Fibroblast of skin of left biceps (primary cell): ENCODE data around the gene PLEKHG3.

Experiments used
- DNase-seq, 2 experiments: peaks; one replicate each; pipeline ENCODE4 v3.0.0-alpha.2; 2013; ENCODE audit warnings: low read depth in 2 of 2

The PLEKHG3 gene

DNA sequence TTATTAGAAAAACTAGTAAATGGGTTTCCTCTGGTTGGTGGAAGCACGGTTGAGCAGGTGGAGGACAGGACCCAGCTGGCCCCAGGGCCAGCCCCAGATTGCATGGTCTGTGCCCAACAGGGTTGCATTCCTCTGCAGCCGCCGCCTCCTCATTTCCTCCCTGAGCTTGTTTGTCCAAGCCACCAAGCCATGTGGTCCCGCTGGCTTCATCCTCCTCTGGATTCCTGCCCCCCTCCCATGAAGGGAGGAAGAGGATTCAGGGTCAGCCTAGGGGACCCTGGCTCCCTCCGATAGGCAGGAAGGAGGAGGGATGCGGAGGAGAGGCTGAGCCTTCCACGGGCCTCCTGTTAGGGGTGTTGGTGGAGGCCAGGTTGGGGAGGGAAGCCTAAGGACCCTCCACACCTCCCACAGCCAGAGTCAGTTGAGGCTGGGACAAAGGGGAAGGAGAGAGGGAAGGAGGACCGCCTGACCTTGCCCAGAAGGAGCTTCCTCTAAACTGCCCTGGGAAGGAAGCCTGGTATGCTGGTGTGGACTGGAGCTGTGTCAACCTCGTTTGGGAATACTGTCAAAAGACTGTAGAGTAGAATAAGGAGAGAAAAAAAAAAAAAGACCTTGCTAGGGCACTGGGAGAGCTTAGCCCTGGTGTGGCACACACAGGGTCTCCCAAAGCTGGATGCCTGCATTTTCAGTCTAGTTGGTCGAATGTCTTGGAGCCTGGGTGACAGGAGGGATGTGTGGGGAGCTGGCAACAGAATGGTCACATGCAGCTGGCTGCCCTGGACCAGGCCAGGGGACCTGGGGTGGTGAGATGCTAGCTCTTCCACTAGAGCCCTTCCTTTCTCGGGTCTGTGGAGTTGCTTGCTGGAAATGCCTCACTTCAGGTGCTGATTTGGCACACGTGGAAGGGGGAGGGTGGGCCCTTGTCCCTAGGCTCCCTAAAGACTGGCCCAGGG, 42.4 kb downstream of the PLEKHG3 start:
- DNase-seq, result no peak

GRCh38 chr14:64747327-64747726, 43.1 kb downstream of the PLEKHG3 start:
- no peak for DNase-seq

GRCh38 chr14:64748521-64748920, 44.3 kb downstream of the PLEKHG3 start:
- DNase-seq, result no peak

DNA sequence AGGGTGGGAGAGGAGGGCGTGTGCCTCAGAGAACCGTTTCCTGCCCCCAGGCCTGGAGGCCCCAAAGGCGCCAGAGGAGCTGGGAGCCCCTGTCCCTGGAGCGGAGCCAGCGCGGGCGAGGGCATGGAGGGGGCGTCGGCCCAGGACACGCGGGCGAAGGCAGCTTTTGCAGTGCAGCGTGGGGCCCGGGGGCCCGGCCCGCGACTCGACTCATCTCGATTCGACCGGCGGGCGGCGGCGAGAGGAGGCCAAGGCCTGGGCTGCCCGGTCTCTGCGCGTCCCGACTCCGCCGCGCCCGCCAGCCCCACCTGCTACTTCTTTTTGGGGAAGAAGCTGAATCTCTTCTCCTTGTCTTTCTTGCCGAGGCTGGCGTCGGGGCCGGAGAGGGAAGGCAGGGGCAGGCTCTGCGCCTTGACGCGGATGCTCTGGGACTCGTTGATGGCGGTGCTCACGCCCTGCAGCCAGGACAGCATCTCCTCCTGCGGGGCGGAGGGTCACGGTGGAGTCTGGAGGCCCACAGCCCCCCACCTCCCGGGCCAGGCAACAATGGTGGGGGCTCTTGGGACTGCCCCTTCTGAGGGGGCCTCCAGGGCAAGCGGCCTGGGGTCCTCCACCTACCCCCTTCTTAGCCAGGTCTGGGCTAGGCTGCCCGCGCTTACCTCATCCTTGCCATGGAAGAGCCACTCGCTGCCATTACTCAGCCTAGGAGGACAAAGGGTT, 44.9 kb downstream of the PLEKHG3 start:
- no peak for DNase-seq

DNA sequence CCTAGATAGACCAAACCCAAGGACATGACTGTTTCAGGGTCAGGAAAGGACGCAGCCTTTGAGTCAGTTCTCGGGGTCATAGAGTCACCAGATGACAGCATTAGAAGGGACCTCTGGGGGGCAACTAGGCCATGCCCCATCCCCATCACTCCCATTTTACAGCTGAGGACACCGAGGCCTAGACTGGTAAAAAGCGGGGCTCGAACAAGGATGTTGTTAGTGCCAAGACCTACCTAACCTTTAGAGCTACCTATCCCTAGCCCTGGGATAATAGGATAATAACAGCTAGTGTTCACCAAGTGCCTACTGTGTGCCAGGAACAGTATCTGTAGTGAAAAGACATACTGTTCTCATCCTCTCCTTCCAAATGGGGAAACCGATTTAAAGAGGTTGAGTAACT, 48.7 kb downstream of the PLEKHG3 start:
- DNase-seq, result no peak

GRCh38 chr14:64753374-64753773, 49.1 kb downstream of the PLEKHG3 start:
- no peak for DNase-seq

GRCh38 chr14:64753999-64754398, 49.8 kb downstream of the PLEKHG3 start:
- DNase-seq, result no peak

GRCh38 chr14:64754685-64755084, 50.5 kb downstream of the PLEKHG3 start:
- DNase-seq, result no peak

- DNase-seq, result no peak
These were observed 51.6 kb downstream of the PLEKHG3 start for GRCh38 chr14:64755781-64756221.

- no peak for DNase-seq
These were observed 52.5 kb downstream of the PLEKHG3 start for GRCh38 chr14:64756712-64757111.

DNA sequence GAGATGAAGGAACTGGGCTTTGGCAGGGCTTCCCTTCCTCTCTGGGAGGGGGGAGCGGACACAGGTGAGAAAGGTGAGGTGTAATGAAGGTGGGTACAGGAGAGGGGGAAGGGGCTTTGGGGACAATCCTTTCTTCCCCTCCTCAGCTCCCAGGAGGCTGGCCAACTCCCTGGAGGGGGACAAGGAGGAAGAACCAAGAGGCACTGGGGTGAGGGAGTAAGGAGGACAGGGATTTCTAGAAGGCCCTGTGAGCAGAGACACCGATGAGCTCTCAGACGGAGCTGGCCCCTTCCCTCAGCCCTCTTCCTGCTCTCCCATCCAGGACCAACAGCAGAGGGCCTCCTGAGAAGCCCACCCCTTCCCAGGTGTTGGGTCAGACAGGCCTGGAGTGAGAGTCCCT, 53.4 kb downstream of the PLEKHG3 start:
- DNase-seq, result no peak

- DNase-seq, result no peak
These were observed 53.8 kb downstream of the PLEKHG3 start for GRCh38 chr14:64758025-64758521.

DNA sequence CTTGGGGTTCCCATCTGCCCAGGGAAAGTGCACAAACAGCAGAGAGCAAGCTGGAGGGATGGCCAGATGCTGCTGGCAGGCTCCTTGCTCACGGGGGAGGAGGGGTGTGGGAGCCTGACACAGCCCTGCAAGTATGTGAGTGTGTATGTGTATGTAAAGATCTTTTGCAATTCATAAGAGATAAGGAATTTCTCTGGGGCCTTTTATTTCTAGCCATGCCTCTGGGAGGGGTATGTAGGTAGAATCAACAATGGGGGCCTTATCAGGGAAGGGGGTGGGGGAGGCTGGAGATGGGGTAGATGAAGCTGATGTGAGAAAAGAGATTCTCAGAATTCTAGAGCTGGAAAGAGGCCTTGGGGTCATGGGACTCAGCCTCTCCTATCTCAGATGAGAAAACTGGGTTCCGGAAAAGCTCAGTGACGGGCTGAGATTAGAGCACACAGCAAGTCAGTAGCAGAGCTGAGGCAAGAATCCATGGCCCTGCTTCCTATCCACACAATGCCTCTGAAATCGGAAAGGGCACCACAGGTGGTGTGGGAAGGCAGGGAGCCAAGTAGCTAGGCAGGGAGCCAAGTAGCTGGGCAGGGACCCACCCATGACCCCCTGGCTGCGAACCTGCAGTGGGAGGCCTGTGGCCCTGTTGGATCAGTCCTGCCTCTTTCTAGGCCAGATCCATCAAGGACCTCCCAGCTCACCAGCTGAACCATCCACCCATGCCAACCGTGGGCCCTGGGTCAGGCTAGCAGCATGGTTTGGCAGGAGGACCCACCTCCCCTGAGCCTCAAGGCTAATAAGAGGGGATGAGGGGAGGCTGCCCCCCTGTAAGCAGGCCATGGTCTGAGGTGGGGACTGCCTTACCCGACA, 54.7 kb downstream of the PLEKHG3 start:
- peak; percentile 80 to 81 for DNase-seq

- no peak for DNase-seq
These were observed 55.3 kb downstream of the PLEKHG3 start for GRCh38 chr14:64759555-64759938.

DNA sequence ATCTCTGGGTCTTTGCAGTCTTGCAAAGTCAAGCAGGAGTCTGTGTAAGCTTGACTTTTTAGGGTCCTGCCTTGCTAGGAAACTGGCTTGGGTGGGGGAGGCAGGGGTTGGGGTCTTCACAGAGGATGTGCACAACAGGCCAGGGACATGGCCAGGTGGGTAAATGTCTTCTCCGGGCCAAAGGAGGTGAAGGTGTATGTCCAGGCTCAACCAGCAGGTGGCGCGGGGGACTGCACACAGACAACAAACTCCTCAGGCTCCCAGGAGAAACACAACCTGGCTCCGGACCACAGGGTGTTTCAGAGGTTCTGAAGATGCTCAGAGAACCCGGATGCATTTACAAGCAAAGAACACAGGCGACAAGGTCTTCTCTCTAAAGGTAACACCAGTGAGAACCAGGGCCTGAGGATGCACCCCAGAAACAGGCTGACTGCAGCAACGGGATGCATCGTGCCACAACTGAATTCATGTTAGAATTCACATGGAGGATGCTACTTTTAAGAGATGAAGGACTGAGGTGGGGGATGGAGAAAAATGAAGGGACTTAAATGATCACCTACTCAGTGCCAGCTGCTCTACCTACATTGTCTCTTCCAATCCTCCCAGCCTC, 56.0 kb downstream of the PLEKHG3 start:
- DNase-seq, result no peak

DNA sequence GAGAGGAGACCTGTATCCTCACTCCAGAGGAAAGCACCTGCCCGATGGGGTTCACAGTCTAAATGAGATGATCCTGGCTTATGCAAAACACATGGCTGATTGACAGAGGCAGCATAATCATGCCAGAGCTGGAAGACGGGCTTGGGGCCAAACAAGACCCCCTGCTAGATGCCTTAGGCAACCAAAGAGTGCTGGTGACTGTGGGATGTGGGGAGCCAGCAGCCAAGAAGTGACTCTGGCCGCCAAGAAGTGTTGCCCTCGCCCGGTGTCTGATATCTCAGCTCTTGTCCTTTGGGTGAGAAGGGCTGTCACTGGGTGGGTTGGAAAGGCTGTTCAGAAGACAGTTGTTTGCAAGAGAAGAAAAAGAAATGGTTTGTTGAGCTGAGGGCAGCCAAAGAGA, 56.7 kb downstream of the PLEKHG3 start:
- DNase-seq, result no peak

DNA sequence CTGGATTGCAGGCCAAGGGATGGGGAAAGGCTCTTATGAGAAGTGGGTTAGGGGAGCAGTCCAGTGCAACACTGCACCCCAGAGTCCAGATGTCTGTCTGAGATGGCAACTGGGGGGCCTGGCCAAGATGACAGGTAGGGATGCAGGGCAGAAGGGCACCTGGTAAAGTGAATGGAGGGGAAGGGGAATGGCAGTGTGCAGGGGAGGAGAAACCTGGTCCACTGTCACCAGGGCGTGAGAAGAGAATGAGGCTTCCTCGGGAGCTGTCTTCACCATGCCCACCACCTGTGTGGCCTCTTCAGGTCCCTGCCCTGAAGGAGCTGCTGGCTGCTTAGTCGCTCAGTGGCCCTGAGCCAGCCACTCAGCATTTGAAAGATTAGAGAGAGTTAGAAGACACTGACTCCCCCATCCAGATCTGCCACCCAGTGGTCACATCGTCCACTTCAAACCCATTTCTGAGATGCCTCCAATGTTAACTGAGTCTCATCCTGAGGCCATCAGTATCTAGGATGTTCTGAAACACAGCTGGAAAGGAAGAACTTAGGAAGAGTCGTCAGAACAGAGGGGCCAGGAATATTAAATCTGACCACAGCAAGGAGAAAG, 57.3 kb downstream of the PLEKHG3 start:
- no peak for DNase-seq

GRCh38 chr14:64762044-64763034, 58.1 kb downstream of the PLEKHG3 start:
- DNase-seq, result peak; percentile 59 to 64

GRCh38 chr14:64763085-64763782, 59.0 kb downstream of the PLEKHG3 start:
- no peak for DNase-seq
